ENCODE measurements around the gene TMEM18. TPM values are rescaled to one million over a fixed set of nuclear protein-coding genes. Genes with fewer than 3 reads are reported as not detected.

Gene TMEM18
- total RNA-seq, 4 donors from 2014 or later, result 17.8 to 27.3 (median 21.5) TPM

- TF ChIP-seq CTCF (IDR thresholded peaks at IDR 0.05), result no peak
- no peak for ATAC-seq (ENCODE audit: low FRiP score)
Measured at GRCh38 chr2:717661-718060, 40.5 kb upstream of the TMEM18 start.

GRCh38 chr2:715854-716560 is 38.8 kb upstream of the TMEM18 start:
- no peak for TF ChIP-seq CTCF (IDR thresholded peaks at IDR 0.05)
- no peak for ATAC-seq (ENCODE audit: low FRiP score)
- DNase-seq (ENCODE audit: low spot score), result no peak

More at GRCh38 chr2:717661-718060, 40.5 kb upstream of the TMEM18 start:
- DNase-seq (ENCODE audit: low spot score), result no peak

GRCh38 chr2:715038-715437 is 37.8 kb upstream of the TMEM18 start:
- ATAC-seq (ENCODE audit: low FRiP score) (no peak), DNase-seq (ENCODE audit: low spot score) (no peak)
- TF ChIP-seq CTCF (IDR thresholded peaks at IDR 0.05), result no peak

GRCh38 chr2:714005-714741 is 37.0 kb upstream of the TMEM18 start:
- DNase-seq (ENCODE audit: low spot score), result no peak
- peak; percentile 62 for ATAC-seq (ENCODE audit: low FRiP score)
- TF ChIP-seq CTCF (IDR thresholded peaks at IDR 0.05), result peak in 1 of 3 donors; percentile 22

- DNase-seq (ENCODE audit: low spot score), result no peak
- no peak for ATAC-seq (ENCODE audit: low FRiP score)
- TF ChIP-seq CTCF (IDR thresholded peaks at IDR 0.05), result no peak
Measured at GRCh38 chr2:710867-711665, 33.9 kb upstream of the TMEM18 start.

GRCh38 chr2:709138-709765 is 32.0 kb upstream of the TMEM18 start:
- ATAC-seq (ENCODE audit: low FRiP score) (no peak), DNase-seq (ENCODE audit: low spot score) (no peak)
- TF ChIP-seq CTCF (IDR thresholded peaks at IDR 0.05), result no peak

Measured in omental fat pad (tissue), 4 donors.